ENCODE data around the gene IL1A. TPM values are rescaled to one million over a fixed set of nuclear protein-coding genes. Genes with fewer than 3 reads are reported as not detected.

Gene IL1A
- polyA plus RNA-seq, 12 donors: 0.08 to 0.28 (median 0.18) TPM; not detected in 9

DNA sequence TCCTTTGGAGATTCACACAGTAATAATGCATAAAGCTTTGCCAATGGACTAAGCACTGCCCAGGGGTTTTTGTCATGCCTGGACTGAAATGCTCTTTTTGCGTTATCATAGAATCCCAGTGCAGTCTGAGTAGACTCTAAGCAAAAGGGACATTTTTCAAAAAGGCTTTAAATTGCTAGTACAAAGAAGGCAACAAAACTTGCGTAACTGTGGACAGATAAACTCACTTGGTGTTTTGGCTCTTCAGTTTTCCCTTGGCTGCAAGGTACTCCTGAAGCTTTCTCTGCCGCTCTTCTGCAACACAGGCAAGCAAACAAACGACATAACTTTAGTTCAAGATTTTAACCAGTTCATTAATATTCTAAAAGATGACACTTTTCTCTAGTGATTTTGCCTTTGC, 22.0 kb downstream of the IL1A start:
- no peak for DNase-seq

DNA sequence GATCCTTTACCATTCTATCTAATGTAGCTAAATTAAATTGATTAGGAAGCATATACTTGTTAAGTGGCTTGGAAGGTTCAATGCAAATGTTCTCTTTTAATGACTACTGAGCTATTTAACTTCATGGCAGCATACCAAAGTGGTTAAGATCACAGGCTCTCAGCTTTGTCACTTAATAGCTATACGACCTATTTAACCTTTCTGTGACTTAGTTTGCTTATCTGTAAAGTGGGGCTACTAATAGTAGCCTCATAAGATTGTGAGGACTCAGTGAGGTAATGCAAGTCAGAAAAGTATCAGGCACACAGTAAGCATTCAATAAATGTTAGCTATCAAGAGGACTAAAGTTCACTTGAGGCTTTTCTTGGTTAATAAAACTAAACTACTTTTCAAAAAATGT, 24.1 kb downstream of the IL1A start:
- DNase-seq: no peak

DNA sequence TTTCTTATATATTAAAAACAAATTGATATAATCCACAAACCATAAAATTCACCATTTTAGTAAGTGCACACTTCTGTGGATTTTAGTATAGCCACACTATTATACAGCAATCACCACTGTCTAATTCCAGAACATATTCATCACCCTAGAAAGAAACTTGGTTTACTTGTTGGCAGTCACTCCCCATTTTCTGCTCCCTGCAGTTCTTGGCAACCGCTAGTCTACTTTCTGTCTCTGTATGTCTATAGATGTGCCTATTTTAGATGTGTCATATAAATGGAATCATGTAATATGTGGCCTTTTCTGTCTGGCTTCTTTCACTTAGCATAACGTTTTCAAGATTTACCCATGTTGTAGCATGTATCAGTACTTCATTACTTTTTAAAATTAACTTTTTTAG, 25.6 kb downstream of the IL1A start:
- no peak for DNase-seq

DNA sequence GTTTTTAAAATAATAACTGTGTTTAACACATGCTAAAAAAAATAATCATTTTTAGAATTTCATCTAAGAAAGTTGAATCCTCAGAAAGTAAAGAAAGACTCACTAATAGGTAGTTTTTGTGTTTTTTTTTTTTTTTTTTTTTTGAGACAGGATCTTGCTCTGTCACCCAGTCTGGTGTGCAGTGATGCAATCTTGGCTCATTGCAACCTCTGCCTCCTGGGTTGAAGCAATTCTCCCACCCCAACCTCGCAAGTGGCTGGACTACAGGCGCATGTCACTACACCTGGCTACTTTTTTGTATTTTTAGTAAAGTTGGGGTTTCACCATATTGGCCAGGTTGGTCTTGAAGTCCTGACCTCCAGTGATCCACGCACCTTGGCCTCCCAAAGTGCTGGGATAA, 27.0 kb downstream of the IL1A start:
- DNase-seq: no peak

DNA sequence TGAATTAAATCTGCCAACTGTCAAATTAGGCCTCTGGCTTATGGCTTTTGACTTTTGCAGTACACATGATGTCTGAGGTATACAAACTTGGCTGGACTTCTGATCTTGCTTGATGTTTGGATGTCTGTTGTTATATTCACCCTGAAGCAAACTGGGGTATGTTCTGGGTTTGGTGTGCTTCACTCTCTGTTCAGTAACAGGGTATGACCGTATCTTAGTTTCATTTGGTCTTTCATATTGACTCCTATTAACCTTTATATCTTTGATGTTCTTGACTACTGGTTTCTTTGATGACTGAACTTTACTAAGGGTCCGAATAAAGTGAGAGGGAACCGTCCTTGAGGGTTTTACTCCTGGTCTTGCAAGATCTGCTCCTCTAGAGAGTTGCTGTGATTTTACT, 28.1 kb downstream of the IL1A start:
- no peak for DNase-seq

DNA sequence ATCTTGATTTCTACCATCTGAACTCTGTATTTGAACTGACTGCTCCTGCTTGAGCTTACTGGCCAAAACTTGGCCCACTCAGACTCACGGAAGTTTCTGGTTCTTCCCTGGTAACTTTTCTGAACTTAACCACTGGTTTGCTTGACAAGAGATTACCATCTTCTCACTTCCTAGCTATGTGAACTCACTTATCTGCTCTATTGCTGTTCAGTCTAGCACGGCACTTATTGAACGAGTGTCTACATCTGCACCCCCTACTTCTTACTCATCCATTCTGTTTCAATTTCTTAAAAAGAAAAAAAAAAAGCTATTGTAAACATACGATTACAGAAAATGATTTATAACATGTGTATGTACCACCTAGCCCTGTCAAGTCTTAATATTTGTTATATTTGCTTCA, 28.8 kb downstream of the IL1A start:
- no peak for DNase-seq

DNA sequence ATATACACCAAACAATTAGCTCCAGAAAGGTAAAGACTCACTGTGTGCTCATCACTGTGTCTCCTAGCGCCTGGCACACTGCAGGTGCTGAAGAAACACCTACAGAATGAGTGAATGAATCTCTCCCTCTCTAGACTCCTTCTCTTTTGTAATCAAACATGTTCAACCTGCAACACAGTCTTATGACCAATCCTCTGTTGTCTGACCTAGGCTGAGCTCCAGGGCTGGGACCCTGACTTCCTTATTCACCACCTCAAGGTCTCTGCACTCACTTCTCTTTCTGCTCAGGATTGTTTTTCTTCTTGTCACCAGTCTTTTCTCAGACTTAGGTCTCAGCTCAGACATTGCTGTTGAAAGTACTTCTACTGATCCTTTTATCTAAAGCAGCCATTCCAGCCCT, 29.7 kb downstream of the IL1A start:
- DNase-seq: no peak

DNA sequence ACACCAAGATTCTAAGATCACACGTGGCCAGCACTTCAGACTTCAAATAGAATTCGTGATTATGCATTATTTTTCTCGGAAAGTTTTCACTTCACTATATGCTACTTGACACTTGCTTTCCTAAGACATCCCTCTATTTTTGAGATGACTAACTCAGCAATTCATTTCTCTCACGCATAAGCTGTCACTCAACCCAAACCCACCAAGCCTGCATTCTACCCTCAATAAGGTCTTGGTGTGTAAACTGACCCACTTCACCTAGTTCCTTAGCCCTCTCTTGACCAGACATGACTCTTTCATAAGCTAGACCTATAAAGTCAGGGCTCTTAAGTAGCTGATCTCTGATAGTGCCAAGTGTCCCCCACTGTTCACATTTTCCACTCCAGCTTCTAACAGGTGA, 31.6 kb downstream of the IL1A start:
- DNase-seq: no peak

DNA sequence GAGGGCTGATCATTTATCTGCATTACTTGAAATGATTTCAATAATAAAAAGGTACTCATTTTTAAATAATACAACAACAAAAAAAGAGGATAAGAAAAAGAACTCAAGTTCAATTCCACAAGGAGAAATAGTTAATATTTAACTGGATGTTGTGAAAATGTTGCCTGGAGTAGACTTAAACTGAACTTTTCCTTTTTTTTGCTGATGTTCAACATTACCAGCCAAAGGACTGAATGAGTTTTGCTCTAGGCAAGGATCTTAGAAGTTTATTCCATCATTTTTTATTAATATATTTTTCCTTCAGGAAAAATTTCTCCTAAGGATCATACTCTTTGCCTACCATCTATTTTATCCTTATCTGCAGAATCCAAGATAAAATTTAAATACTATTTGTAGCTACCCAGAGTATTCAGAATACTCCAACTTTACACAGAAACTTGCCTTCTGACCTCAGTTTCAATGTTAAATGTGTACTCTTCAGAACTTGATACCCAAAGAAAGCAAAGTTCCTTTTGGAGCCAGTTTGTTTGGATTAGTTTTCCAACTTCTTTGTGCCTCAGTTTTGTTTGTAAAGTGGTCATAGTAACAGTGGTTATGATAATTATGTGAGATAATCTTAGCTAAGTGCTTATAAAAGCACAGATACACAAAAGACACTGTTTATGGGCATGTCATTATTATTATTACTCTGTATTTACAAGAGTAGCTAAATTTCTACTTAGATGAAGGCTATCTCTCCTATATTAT, 32.7 kb downstream of the IL1A start:
- DNase-seq: no peak

DNA sequence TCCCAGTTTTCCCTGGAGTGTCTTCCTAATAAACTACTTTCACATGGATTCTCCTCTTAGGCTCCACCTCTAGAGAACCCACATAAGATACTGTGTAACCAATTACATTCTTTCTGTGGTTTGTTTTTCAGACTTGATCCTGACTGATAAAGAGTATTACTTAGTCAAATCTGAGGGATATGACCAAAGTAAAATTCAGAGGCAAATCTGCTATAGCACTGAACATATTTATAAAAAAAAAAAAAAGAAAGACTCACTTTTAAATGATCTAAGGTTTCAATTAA, 33.8 kb downstream of the IL1A start:
- no peak for DNase-seq

DNA sequence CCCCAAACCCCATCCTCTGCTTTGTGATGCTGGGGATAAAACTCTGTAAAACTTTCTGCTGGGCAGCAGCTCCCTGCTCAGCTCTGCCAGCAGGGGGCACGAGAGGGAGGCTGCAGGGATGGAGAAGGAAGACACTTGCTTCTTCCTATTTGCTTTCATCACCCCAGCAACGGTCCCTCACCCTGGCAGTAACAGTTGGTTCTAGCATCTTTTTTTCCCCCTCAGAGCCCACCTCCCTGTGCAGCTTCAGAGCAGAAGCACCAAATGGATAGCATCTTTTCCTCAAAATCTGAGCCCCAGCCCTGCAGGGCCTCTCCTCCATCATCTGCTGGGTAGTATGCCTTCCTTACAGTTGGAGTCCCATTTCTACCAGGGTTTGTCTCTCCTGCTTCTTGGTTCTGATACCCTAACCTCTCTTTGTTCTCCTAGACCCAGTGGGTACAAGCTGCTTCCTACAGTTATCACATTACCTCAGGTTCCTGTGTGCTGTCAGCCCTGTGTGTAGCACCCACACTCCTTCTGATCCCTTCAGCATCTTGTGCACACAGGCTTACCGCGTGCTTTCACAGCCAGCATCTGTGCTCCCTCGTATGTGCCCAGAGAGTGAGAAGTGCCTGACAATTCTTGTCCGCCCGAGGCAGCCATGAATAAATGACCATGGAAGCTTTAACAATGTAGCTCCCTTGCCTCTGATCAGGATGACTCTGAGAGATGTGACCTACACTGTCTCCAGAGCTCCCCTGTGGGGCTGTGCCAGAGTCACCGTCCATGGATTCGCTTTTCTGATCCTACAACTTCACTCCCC, 34.3 kb downstream of the IL1A start:
- DNase-seq: peak; percentile 59

DNA sequence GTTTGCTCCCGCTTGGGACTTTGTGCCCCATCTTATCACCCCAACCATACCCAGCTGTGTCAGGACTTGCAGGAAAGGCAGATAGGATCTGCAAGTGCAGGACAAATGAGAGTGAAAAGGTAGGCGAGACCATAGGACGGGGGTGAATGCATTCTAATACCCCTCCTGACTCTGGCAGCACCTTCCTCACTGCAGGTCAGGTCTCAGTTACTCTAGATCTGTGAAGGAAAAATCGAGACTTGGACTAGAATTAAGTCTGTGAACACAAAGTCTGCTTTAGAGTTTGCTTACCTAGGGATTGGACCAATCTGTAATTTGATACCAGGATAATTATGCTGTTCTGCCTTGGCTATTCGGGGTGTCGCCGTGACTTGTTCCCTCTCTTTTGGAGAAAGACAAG, 43.8 kb downstream of the IL1A start:
- no peak for DNase-seq

DNA sequence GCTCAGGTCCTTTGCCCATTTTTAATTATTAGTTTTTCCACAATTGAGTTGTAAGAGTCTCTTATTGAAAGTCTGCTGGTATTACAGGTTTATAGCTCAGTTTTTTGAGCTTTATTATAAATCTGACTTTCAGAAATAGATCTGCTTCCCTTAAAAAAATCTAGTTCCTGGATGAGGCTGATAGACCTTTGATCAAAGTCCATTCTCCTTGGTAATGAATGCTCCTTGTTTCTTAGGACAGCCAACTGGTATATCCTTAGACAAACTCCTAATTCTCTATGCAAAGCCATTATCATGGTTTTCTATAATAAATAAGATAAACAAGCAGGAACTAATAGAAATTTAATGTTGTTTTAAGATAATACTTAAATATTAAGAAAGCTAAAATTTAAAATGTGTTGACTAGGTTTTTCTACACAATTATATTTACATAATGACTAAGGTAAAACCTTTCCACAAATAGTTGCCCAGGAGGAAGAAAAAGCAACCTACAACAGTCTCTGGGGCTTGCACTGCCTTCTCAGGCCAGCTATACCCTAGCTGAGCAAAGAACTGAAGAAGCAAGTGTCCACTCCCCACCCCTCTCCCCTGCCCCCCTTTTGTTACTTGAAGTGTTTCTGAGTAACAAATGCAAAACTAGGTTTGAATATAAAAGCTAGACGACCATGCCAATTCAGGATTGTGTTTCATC, 46.6 kb downstream of the IL1A start:
- no peak for DNase-seq

DNA sequence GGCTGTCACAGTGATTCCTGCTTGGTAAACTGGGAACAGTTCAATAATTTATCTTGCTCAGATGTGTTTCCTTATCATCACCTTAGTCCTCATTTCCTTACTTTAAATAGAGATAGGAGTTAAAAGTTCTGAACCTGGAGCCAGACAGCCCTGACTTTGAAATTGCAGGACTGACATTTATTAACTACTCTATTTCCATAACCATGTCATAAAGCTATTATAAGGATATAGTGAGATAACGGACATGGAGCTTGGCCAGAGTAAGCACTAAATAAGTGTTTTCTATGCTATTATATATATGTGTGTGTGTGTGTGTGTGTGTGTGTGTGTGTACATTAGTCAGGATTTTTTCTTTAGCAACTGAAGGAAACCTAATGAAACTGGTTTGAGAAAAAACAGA, 50.4 kb downstream of the IL1A start:
- DNase-seq: no peak

DNA sequence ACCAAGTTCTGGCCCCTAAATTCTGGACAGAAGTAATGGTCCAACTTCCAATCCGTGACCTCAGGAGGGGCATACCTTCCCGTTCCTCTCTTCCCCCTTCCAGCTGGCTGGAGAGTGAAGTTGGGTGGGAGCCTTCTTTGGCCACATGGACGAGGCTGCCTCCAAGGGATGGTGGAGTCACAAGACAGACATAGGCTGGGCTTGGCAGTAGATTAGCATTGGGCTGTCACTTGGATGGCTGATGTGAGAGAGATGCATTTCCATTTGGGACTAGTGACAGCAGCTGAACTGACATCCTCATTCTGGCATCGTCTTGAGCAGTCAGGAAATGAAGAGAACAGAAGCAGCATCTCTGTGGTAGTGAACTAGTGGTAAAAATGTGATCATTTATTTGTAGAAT, 50.8 kb downstream of the IL1A start:
- peak; percentile 25 for DNase-seq

DNA sequence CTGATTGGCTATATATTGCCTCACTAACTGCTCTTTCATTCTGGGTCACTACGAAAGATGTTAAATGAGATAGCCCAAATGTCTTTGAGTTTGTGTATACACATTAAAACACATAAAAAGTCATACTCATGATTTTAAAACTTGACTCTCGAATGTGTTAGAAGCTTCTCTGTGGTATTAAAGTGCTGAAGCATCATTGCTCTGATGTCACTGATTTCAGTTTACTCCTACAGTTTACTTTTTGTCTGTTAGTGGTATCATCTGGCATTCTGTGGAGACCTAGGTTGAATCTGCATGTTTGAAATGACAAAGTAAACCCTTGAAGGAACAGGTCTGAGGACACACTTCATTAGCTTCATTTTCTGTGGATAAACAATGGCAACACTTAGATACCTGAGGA, 52.8 kb downstream of the IL1A start:
- no peak for DNase-seq

DNA sequence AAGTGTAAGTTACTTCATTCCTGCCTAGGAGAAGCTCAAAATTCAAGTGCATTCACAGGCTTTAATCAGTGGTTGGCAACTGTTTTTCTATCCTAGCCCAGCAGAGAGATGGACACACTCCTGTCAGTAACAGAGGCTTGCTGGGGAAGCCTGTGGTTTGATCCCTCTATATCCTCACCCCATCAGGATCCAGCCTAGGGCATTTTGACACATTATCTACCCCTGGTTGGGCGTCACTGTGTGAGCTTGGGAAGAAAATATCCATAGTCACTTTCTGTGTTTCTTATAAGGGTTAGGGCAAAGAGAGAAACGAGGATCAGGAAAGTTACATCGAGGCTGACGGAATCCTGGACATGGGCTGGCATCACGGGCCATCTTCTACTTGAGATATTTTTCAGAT, 53.5 kb downstream of the IL1A start:
- DNase-seq: no peak

DNA sequence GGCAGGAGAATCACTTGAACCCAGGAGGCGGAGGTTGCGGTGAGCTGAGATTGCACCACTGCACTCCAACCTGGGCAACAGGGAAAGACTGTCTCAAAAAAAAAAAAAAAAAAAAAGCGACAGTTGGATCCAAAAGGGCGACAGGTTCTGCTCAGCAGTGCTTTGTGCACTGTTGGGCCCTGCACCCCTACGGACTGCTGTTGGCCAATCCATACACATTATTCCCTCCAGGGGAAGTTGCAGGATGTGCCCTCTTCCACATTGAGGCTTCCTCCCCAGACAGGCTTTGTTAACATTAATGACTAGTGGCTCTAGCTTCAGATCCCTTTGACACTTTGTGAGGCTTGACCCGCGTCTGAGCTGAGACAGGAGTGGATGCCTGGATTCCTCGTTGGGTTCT, 54.1 kb downstream of the IL1A start:
- no peak for DNase-seq

DNA sequence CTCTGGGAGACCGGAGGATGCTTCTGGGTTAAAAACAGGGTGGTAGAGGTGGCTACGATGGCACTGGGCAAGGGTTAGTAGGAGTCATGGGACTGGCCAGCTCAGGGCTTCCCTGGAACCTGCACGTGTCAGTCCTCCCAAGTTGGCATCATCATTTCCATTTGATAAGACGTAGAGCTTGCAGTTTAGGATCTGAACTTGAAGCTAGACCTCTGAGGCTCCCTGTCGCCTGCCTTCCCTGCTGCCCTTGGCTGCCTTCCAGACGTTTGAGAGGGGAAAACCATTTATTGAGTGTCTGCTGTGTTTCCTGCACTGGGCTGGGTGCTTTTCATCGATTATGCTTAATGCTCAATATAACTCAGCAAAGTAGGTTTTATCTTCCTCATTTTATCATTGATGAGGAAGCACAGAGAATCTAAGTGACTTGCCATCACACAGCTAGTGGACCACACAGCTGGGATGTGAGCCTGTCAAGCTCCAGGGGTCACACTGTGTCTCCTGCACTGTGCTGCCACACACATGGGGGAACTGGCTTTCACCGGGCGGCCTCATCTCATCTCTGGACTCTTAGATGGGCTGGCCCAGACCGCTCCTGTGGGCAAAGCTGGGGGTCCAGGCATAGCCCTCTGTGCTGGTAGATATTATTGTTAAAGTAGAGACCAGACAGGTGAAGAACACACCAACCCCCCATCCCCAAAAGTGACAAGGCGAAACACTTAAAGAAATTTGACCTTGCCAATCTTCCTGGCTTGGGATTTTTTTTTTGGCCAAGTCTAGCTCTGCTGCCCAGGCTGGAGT, 55.7 kb downstream of the IL1A start:
- no peak for DNase-seq

DNA sequence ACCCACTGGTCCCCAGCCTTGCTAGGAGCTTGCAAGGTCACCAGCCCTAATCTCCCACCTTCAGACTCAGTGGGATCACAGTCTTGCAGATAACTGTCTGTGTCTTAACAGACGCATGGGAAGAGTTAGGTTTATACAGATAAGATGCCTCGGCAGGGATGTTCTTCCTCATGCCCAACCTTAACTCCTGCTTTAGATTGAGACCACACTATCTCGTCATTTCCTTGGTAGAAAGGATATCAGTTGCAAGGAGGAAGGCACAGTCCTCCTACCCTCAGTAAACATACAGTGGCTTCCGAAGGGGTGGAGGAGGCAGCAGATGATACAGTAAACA, 56.3 kb downstream of the IL1A start:
- DNase-seq: no peak

DNA sequence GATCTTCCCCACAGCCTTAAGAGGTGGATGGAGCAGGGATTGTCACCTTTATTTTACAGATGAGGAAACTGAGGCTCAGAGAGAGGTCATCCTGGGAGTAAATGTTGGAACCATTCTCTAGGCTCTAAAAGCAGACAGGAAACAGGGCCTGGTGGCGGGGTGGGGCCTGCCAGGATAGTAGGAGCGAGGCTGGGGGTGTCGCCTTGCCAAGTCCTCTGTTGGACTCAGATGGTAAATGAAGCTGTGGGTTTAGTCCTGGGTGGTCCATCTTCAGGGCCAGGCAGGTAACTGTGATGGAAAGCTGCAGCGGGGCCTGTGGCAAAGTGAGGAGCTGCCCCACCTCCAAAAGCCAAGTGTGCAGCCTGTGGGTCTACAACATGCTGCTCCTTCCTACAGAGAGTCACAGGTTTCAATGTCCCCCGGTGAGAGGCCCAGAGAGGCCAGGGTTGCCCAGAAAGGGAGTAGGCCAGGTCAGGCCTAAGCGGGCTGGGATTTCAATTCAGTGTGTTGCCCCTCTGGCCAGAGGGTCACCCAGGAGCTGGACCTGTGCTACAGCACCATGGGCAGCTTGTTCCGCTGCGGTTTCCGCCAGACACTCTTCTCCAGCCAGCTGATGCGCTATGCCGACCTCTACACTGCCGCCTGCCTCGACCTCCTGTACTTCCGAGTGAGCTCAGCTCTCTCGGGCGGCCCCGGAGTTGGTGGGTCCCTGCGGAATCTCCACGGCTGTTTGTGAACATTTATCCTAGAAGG, 56.8 kb downstream of the IL1A start:
- no peak for DNase-seq
